DMS 273 (cell line): ENCODE results near the gene ARSG.
"Not testable (repeated sequence)": the region's sequence is repeated elsewhere in the genome, so short reads cannot be mapped to it uniquely, and the experiment has no call there.

ENCODE experiments used
- DNase-seq: peaks from one replicate; lab custom pipeline; 2025; ENCODE audit not compliant: unreplicated experiment; lab: John Stamatoyannopoulos, UW

Gene ARSG

DNA sequence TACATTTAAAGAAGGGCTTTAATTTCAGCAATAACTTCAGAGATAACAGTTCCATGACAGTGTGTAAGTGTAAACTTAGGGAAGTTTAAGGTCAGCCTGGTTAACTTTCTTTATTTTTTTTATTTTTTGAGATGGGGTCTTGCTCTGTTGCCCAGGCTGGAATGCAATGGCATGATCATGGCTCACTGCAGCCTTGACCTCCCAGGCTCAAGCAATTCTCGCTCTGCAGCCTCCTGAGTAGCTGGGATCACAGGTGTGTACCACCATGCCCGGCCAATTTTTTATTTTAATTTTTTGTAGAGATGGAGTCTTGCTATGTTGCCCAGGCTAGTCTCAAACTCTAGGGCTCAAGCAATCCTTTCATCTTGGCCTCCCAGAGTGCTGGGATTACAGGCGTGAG is 15.0 kb upstream of the ARSG start:
- not testable (repeated sequence) for DNase-seq

DNA sequence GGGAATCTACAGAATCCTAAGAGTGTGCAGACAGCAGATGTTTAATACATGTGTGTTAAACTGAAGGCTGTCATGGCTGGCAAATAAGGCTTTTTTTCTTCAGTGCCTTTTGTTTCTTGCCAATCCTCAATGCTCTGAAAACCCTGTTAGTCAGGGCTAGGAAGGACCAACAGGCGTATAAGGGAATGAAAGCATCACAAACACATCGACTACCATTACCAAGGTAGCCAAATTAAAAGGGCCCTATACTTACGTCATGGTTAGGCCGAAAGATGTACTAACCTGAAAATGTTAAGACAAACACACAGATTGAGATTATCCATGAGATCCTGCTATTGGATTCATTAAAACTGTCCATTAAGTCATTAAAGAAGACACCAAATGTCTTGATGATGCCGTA is 13.5 kb upstream of the ARSG start:
- peak; percentile 10 for DNase-seq

DNA sequence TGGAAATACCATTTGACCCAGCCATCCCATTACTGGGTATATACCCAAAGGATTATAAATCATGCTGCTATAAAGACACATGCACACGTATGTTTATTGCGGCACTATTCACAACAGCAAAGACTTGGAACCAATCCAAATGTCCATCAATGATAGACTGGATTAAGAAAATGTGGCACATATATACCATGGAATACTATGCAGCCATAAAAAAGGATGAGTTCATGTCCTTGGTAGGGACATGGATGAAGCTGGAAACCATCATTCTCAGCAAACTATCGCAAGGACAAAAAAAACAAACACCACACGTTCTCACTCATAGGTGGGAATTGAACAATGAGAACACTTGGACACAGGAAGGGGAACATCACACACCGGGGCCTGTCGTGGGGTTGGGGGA is 9.3 kb upstream of the ARSG start:
- not testable (repeated sequence) for DNase-seq

DNA sequence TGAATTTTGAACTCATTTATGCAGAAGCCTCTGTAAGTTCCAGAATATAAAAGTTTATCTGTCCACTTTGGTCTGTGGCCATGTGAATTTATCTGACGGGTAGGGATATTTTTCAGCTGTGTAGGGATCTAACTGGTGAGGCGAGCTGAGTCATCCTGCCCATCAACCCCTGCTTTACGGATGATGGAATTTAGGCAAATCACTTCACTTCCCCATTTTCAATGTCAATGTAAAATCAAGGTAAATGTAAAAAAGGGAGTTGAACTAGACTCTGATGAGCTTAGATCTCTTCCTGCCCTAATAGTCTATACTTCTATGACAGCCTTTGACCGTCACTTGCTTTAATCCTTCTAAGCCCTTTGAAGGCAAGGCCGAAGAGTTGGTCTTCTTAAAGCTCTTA is 2.9 kb upstream of the ARSG start:
- DNase-seq, result no peak

DNA sequence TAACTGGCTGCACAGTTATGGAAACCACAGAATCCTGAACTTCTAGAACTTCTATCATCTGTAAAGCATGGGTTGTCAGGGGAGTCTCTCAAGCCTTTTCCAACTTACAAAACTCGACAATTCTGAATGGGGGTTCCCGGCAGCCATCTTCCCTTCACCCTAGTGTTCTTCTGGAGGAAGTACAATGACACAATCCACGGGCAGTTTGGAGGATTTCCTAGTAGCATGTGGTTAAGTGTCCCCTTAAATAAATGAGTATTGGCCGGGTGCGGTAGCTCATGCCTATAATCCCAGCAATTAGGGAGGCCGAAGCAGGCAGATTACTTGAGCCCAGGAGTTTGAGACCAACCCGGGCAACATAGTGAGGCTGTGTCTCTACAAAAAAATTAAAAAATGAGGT is 2.5 kb upstream of the ARSG start:
- DNase-seq, result peak; percentile 38

DNA sequence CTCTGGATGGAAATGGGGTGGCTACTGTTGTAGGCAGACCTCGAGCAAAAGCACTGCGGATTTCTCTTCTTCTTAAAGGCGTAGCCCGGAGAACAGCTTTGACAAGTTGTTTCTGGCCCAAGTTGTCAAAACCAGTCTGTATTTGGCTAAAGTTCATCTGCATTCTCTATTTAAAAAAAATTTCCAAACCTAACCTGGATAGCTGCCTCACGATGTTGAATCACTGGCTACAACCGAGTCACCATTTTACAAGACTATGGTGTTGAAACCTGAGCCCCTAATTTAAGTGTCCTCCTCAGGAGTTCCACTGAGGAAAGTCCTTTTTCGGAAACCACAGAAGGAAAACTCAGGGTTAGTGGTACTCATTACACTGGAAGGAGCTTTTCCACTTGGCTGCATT is 1.8 kb upstream of the ARSG start:
- DNase-seq, result no peak

DNA sequence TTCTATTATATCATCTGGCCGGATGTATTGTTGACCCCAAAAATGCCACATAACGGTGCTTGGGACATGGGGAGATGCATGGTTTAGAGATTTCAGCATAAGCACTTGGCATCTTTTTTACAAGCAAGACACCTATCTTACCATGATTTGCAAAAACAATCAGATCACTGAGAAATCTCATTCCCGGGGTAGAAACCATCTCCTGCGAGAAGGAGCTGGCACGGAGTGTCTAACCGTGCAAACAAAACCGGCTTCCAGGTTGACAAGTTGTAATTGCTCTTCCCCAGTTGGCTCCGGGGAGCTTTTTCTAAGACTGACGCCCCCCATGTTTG is 1.4 kb upstream of the ARSG start:
- DNase-seq, result peak; percentile 53

DNA sequence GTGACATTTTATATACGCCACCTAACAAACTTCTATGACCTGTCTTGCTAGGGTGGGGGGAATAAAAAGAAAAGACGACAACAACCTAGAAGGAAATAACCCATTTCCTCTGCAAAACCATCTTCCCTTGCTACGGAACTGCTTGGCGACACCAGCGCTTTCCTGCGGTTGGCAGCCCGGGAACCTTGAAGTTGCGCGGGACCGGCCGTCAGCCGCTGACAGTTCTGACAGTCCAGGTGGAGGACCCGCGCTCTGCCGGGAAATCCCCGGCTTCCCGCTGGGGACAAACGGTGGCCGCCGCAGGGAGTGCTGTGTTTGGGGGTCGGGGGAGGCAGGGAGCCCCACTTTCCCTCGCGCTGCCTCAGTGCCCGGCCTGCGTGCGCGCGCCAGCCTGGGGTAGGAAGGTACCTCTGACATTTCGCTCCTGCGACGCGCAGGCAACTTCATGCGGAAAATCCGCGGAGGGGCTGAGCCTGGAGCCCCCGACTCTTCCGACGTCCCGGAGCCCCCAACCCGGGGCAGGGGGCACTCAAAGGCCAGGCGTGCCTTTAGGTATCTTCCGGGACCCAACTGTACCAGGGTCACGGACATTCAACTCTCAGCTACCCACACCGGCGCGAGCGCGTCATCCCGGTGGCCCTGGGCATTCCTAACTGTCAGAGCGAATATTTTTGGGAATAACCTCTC is 884 bp upstream of the ARSG start:
- DNase-seq, result peak; percentile 65

DNA sequence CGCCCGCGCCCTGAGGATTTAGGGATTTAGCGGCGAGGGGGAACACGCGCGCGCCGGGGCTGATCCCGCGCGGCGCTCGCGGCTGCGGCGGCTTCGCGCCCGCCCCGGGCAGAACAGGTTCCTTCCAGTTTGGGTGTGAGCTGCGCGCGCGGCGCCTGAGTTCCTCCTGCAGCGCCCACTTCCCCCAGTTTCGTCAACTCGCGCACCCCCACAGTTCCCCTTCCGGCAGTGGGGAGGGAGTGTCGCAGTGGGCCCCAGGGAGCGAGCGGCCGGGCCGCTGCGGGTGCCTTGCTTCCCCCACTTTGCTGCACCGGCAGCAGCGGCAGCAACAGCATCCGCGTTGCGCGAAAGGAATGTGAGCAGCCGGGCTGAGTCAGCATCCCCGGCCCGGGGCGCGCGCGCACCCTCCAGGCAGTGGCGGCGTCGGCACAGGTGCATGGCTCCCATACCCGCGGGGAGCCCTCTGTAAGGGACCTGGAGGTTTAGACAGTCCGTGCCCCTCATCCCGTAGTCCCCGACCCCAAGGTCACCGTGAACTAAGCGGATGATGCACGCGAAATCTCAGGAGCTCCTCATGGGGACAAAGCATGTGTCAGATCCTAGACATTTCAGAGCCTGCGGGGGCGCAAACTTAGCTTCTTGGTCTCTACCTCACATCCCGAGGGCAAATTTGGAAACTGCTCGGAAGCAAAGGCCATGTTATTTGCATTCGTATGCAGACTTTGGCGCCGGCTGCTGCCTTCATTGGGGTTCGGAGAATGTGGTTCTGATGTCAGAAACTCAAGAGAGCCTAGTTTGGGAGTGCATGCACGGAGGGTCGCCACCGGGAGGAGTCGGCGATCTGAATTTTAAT is 767 bp downstream of the ARSG start:
- peak; percentile 93 for DNase-seq

DNA sequence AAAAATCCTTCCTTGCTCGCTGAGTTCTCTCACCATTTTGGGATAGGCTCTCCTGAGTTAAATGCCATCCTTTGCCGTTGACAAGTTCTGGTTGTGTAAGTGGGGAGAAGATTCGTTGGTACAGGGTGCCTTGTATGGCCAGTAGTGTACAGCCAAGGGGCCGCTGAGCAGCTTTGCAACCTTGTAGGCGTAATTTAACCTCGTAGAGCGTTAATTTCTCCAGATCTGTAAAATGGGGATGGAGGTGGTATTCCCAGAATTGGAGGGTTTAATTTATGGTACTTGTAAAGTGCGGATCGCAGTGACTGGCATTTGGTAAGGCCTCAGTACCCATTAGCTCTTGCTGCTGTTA is 1.4 kb downstream of the ARSG start:
- DNase-seq, result no peak

DNA sequence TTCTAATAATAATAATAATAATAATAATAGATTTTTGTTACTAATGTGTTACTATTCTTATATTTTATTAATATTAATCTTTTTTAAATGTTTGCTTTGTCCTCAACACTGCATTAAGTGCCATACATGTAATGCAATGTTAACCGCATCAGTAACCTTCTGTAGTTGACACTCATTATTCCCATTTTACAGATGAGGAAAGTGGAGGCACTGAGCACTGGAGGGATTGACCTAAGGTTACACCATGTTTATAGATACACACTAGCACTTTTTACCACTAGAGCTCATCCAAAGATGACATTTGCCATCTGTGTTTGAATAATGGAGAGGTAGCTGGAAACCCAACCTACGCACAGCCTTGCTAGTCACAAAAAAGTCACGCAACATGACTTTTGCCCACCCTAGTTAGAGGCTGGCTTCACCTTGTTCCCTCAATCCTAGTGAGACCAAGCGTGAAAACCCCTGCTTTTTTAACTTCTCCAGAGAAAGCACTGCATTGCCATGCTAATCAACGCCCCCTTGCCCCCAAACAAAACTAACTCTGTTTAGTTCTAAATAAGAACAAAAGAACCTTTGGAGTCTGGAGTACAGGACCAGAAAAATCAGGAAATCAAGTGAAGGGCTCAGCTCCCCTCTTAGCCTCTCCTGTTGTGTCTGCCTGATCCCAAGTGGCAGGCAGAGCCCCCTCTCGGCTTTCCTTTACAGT is 2.3 kb downstream of the ARSG start:
- DNase-seq, result no peak

DNA sequence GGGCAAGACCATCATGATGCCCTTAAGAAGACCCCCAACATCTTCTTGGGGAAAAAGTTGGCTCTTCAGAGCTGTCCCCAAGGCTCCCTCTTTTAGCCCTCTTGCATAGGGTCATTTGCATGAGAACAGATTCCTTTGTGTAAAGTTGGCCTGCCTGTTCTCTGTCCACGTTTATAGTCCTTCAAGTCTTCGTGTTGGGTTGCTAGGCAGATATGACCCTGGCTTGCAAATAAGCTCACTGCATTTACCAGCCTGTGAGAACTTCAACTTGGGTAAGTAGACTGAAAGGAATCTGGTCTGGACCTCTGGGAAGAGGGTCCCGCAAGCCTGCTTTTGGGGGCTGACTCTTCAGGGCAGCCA is 2.9 kb downstream of the ARSG start:
- peak; percentile 31 for DNase-seq

DNA sequence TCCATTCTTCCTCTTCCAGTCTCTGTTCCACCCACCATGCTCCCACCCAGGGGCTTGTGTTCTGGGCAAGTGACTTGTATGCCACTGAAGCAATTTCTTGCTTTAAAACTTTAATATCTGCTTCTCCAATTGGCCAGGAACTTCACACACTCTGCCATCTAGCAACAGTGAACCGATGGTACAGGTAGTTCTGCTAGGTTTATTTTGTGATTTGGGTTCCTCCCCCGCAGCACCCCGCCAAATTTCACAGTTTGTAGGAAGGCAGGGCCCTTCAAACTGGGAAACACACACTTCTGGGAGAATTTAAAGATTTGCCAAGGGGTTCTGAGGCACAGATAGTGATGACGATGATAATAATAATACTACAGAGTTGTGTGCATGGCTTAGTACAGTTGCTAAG is 3.3 kb downstream of the ARSG start:
- no peak for DNase-seq

DNA sequence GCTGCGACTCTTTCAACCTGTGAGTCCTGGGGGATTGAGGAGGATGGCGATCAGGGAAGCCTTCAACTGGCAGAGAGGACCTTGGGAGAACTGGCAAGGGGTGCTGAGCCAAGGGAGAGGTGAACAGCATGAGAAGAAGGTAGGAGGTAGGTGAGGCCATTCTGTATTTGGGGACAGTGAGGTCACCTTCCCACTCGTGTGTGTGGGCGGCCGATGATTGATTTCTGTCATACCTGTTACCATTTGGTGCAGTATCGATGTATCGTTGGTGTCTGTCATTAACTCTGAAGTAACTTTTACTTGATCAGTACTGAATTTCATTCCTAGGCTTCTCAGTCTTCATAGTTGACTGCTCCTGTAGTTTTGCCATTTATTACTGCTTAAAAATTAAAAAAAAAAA is 3.8 kb downstream of the ARSG start:
- no peak for DNase-seq

DNA sequence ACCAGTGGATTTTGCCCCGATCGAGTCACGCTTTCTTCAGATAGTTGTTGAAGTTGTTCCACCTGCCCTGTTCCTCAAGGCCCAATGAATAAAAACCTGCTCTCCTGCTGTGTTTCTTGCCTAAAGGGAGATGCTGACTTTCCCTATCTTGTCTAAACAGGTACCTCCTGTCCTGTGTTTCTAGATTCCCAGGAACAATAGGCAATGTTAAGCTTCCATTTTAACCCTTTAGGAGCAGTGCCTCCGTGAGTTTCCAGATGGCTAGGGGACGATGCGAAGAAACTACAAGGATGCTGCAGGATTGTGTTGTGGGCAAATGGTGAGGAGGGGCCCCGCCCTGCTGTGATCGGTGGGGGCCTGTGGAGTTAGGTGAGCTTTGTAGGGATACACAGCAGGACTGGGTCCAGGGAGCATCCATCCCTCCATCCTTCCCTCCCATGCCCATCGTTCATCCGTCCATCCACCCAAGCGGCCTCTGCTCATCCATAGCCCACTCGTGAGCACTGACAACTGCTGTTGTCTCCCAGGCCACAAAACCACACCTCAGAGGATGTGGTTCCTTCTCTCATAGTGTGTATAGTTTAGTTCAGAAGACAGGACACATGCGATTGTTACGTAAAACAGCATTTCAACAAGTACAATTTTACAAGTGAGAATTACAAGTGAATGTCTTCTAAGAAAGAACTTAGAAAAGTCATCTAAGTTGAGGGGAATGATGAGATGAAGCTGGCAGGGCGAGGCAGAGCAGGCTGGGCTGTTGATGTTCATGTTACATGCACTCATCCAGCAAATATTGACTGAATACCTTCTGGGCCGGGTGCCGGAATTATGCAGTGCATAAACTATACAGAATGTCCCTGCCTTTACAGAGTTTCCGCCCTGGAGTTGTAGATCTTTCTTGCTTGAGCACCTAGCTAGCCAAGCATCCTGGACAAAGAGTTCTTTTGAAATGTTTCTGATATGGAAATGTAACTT is 5.2 kb downstream of the ARSG start:
- DNase-seq, result no peak

DNA sequence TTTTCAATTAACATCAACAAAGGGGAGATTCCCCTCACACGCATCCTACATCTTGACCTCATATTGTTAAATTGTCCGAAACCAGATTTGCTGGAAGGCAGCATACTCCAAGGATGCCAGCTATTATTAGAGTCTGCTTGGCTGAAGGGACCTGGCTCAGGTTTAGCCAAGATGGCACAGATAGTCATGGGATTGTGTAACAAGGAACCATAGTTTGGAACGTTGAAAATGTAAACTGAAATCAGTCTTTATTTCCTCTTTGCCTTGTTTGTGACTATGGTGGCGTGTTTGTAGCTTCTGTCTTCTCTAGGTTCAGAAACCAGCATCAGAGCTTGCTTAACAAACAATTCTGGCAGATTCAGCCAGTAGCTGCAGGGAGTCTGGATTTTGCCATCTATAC is 5.9 kb downstream of the ARSG start:
- no peak for DNase-seq

DNA sequence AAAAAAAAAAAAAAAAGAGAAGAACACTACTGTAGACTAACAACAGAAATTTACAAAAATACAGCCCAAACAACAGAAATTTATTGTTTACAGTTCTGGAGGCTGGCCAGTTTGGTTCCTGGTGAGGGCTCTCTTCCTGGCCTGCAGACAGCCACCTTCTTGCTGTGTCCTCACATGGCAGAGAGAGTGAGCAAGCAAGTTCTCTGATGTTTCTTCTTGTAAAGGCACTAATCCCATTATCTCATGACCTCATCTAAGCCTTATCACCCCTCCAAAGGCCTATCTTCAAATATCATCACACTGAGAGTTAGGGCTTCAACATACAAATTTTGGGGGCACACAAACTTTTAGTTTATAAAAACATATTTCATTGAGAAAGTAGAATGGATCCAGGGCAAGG is 7.3 kb downstream of the ARSG start:
- DNase-seq, result no peak

DNA sequence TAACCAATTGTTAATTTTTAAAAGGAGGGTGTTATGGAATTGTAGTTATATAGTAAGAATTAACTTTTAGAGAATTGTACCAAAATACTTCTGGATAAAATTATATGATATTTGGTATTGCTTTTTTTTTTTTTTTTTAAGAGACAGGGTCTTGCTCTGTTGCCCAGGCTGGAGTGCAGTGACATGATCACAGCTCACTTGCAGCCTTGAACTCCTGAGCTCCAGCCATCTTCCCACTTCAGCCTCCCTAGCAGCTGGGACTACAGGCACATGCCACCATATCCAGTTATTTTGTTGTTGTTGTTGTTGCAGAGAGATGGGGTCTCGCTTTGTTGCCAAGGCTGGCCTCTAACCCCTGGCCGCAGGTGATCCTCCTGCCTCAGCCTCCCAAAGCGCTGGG is 8.5 kb downstream of the ARSG start:
- DNase-seq, result no peak

DNA sequence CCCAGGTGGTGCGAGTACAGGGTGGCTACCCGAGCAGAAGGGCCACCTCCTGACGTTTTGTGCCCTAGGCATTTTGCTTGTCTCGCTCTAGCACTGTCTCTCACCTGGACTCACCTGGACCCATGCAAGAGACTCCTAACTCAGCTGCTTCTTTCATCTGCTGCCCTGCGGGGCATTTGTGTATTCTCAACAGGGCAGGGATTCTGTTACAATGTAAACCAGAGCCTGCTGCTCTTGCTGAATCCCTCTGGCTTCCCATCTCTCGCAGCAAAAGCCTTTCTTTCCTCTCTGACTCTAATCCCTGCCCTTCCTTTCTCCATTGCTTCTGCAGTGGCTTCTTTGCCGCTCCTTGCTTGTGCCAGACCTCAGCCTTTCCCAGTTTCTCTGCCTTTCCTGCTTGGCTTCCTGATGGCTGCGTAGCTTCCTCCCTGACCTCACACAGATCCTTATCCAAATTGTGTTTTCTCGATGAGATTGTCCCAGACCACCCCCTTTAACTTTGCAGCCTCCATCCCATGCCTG is 10.2 kb downstream of the ARSG start:
- peak; percentile 46 for DNase-seq

DNA sequence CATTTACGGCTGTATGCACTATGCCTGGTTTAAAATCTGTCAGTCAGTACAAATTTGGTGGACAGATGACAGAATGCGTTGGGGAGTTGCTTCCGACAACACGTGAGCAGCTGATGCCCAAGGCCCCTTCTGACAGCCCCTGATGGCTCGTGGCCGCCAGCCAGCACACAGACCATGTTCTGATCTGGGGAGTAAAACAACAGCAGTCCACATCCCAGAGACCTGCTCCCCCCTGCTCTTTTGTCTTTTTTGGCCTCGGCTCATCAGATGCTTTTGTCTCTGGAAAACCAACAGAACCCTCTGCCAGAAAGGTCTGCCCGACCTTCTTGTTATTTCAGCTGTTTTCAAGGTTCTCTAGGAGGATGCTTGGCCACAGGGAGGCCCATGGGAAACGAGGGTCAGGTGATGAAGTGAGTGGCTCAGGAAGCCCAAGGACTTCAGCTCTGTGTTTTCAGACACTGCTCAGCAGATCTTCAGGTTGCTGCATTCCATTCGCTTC is 10.8 kb downstream of the ARSG start:
- peak; percentile 80 for DNase-seq

DNA sequence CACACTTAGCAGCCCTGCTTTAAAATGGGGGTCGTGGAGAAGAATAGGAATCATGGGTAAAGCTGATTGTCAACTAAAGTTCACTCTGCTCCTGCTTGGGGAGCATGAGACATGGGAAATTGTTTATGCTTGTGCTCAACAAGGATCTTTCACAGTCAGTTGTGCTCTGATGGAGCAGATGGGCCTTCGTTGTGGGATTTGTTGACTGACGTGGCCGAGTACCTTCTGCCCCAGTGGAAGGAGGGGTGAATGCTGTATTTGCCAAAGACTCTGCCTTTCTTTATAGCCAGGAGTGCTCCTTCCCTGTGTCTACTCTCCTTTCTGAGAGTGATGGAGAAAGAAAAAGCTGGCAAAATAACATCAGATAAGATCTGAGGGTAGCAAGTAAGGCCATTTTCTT is 11.4 kb downstream of the ARSG start:
- DNase-seq, result peak; percentile 88
